PC-3 (cell line): ENCODE results near the gene PCNX2.

Experiments
- CTCF ChIP-seq: fragments of 300-600 bp; sonication (generic); conservative IDR thresholded peaks from 2 replicates; pipeline ENCODE4 v1.5.1; 2017; ENCODE audit warnings: antibody characterized with exemption, low read depth, mild to moderate bottlenecking, low read length
- EZH2 ChIP-seq: fragments of 300-600 bp; sonication (generic); IDR thresholded peaks from one replicate; pipeline ENCODE4 v1.6.1; 2017; ENCODE audit warnings: antibody characterized with exemption, mild to moderate bottlenecking, low read length; ENCODE audit not compliant: unreplicated experiment
- EZH2phosphoT487 ChIP-seq: fragments of 300-600 bp; sonication (generic); IDR thresholded peaks from 2 replicates; pipeline ENCODE4 v1.6.1; 2018; ENCODE audit warnings: mild to moderate bottlenecking, antibody characterized with exemption, low read length, borderline replicate concordance

GRCh38 chr1:233024199-233024598, 271.3 kb downstream of the PCNX2 start:
- TF ChIP-seq CTCF (no peak), EZH2 (no peak), EZH2phosphoT487 (no peak)
